Liver (tissue), 9 donors: Measurements from ENCODE around the gene NSUN5. TPM values are rescaled to one million over a fixed set of nuclear protein-coding genes. Genes with fewer than 3 reads are reported as not detected.

Experiments
- DNase-seq: peaks from one replicate; pipeline ENCODE4 v3.0.0-alpha.2; 2017; ENCODE audit warnings: low spot score
- H3K27ac ChIP-seq, 2 donors: one replicate each; pipeline ENCODE4 v1.7.0; 2013; ENCODE audit warnings: inconsistent platforms in 2 of 2, low read length in 2 of 2, control low read depth in 1 of 2, low read depth in 1 of 2, mild to moderate bottlenecking in 1 of 2
- H3K27me3 ChIP-seq, 4 donors: one replicate each; pipeline versions ENCODE4 v1.6.1 to v1.7.0; 2013; ENCODE audit warnings: low read length in 3 of 4, inconsistent platforms in 1 of 4, mild to moderate bottlenecking in 1 of 4, moderate library complexity in 1 of 4; ENCODE audit not compliant: control insufficient read depth in 4 of 4, insufficient read depth in 4 of 4
- H3K36me3 ChIP-seq, 4 donors: one replicate each; pipeline versions ENCODE4 v1.6.1 to v1.7.0; 2013; ENCODE audit warnings: low read length in 3 of 4, mild to moderate bottlenecking in 3 of 4, low read depth in 1 of 4, moderate library complexity in 1 of 4; ENCODE audit not compliant: control insufficient read depth in 4 of 4, insufficient read depth in 3 of 4
- H3K4me1 ChIP-seq, 4 donors: one replicate each; pipeline versions ENCODE4 v1.6.1 to v1.7.0; 2013; ENCODE audit warnings: low read length in 3 of 4, mild to moderate bottlenecking in 3 of 4, moderate library complexity in 1 of 4; ENCODE audit not compliant: control insufficient read depth in 4 of 4, insufficient read depth in 4 of 4
- H3K4me3 ChIP-seq, 3 donors: one replicate each; pipeline versions ENCODE4 v1.6.1 to v1.7.0; 2013; ENCODE audit warnings: low read length in 3 of 3, control low read depth in 1 of 3, low read depth in 1 of 3, mild to moderate bottlenecking in 1 of 3
- H3K9ac ChIP-seq, 2 donors: one replicate each; pipeline ENCODE4 v1.7.0; 2013; ENCODE audit warnings: low read length in 2 of 2, mild to moderate bottlenecking in 2 of 2, moderate library complexity in 2 of 2, control low read depth in 1 of 2, low read depth in 1 of 2
- H3K9me3 ChIP-seq, 4 donors: one replicate each; pipeline versions ENCODE4 v1.6.1 to v1.7.0; 2013; ENCODE audit warnings: low read length in 3 of 4; ENCODE audit not compliant: control insufficient read depth in 4 of 4
- ATF3 ChIP-seq: IDR thresholded peaks from 2 replicates; pipeline ENCODE4 v1.6.1; 2016; ENCODE audit warnings: antibody characterized with exemption
- CTCF ChIP-seq: fragments of 150-350 bp; IDR thresholded peaks from 2 replicates; pipeline ENCODE4 v1.5.1; 2017; ENCODE audit warnings: improper control_type of control experiment, low read depth, low read length; ENCODE audit not compliant: missing input control
- EGR1 ChIP-seq, 2 donors: IDR thresholded peaks; 2 replicates each; pipeline ENCODE4 v1.6.1; 2016 to 2018; ENCODE audit warnings: antibody characterized with exemption in 2 of 2, low read depth in 2 of 2
- FOXA1 ChIP-seq: IDR thresholded peaks from 2 replicates; pipeline ENCODE4 v1.6.1; 2016; ENCODE audit warnings: antibody characterized with exemption
- FOXA2 ChIP-seq: IDR thresholded peaks from 2 replicates; pipeline ENCODE4 v1.6.1; 2016; ENCODE audit warnings: antibody characterized with exemption
- GABPA ChIP-seq, 2 donors: IDR thresholded peaks in 1 of 2; conservative IDR thresholded peaks in 1 of 2; 2 replicates each; pipeline ENCODE4 v1.6.1; 2016; ENCODE audit warnings: antibody characterized with exemption in 2 of 2, mild to moderate bottlenecking in 1 of 2, moderate library complexity in 1 of 2
- HNF4A ChIP-seq, 2 donors: conservative IDR thresholded peaks; 2 replicates each; pipeline ENCODE4 v1.6.1; 2016; ENCODE audit warnings: antibody characterized with exemption in 2 of 2, mild to moderate bottlenecking in 2 of 2
- HNF4G ChIP-seq: IDR thresholded peaks from 2 replicates; pipeline ENCODE4 v1.6.1; 2016; ENCODE audit warnings: antibody characterized with exemption
- JUND ChIP-seq, 2 donors: IDR thresholded peaks; 2 replicates each; pipeline ENCODE4 v1.6.1; 2016; ENCODE audit warnings: antibody characterized with exemption in 2 of 2
- MAX ChIP-seq: IDR thresholded peaks from 2 replicates; pipeline ENCODE4 v1.6.1; 2016; ENCODE audit warnings: antibody characterized with exemption
- NR2F2 ChIP-seq: IDR thresholded peaks from 2 replicates; pipeline ENCODE4 v1.6.1; 2016; ENCODE audit warnings: antibody characterized with exemption
- RAD21 ChIP-seq, 2 donors: IDR thresholded peaks; 2 replicates each; pipeline ENCODE4 v1.6.1; 2016; ENCODE audit warnings: antibody characterized with exemption in 2 of 2, mild to moderate bottlenecking in 2 of 2
- REST ChIP-seq: IDR thresholded peaks from 2 replicates; pipeline ENCODE4 v1.6.1; 2016; ENCODE audit warnings: antibody characterized with exemption, mild to moderate bottlenecking
- RXRA ChIP-seq, 2 donors: IDR thresholded peaks; 2 replicates each; pipeline ENCODE4 v1.6.1; 2017 to 2018; ENCODE audit warnings: antibody characterized with exemption in 2 of 2, mild to moderate bottlenecking in 1 of 2
- SP1 ChIP-seq: IDR thresholded peaks from 2 replicates; pipeline ENCODE4 v1.6.1; 2018; ENCODE audit warnings: antibody characterized with exemption, mild to moderate bottlenecking
- TAF1 ChIP-seq: conservative IDR thresholded peaks from 2 replicates; pipeline ENCODE4 v1.6.1; 2016; ENCODE audit warnings: antibody characterized with exemption, mild to moderate bottlenecking
- YY1 ChIP-seq: IDR thresholded peaks from 2 replicates; pipeline ENCODE4 v1.6.1; 2016; ENCODE audit warnings: antibody characterized with exemption, mild to moderate bottlenecking
- WGBS: extraction: QIAGEN DNeasy Blood & Tissue Kit; methylation state at CpG from one replicate; pipeline ENCODE4 v1.1.7; 2013; 5-methylcytosine and 5-hydroxymethylcytosine counted together
- polyA plus RNA-seq, 2 donors: library from polyadenylated mRNA; stranded (reverse) in 1 of 2; unstranded in 1 of 2; fragments of 200-250 nt in 1 of 2; fragments of >200 nt in 1 of 2; fragmentation: Nextera tagmentation in 1 of 2; extraction: Ambion mirVana in 1 of 2; gene quantifications; one replicate each; pipeline versions ENCODE4 v1.2.1 to v1.2.3, GENCODE V29; 2013 to 2015
- total RNA-seq, 2 donors: library from RNA; depleted of rRNA; stranded (reverse); fragments of >200 nt; gene quantifications; one replicate each; pipeline ENCODE4 v1.2.3, GENCODE V29; 2014
- TF ChIP-seq, protein P1 (sequence below): IDR thresholded peaks from 2 replicates; pipeline ENCODE4 v1.6.1; 2016; ENCODE audit warnings: antibody characterized with exemption
- donor health status: healthy.
- donor health status: healthy.
- donor health status: healthy.
- donor health status: healthy.
- donor health status: healthy.

Gene NSUN5
- total and polyA plus RNA-seq, 4 donors: 7.2 to 12.4 (median 10.3) TPM

DNA sequence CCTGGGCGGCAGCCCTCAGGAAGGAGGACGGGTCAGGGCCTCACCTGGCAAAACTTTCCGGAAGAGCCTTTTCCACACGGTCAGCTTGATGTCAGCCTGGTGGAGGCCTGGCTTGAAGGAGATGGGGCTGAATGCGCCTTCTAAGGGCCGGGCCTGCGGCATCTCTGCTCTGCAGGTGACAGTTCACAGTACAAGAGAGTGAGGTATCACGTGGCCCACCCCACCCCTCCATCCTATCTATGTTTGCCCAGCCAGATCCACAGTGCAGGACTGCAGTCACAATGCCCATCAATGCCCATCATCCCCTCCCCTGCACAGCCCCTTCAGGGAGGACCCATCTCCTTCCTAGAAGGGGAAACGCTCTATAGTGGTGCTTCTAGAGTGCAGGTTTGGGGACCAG lies 7.9 kb upstream of the NSUN5 start:
- 84% methylated on average over 9 of the region's 9 CpGs for WGBS
- no peaks in the 10 kb centered on the region for H3K9me3 ChIP-seq
- TF ChIP-seq, protein P1, sequence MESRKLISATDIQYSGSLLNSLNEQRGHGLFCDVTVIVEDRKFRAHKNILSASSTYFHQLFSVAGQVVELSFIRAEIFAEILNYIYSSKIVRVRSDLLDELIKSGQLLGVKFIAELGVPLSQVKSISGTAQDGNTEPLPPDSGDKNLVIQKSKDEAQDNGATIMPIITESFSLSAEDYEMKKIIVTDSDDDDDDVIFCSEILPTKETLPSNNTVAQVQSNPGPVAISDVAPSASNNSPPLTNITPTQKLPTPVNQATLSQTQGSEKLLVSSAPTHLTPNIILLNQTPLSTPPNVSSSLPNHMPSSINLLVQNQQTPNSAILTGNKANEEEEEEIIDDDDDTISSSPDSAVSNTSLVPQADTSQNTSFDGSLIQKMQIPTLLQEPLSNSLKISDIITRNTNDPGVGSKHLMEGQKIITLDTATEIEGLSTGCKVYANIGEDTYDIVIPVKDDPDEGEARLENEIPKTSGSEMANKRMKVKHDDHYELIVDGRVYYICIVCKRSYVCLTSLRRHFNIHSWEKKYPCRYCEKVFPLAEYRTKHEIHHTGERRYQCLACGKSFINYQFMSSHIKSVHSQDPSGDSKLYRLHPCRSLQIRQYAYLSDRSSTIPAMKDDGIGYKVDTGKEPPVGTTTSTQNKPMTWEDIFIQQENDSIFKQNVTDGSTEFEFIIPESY: no peak
- TF ChIP-seq HNF4G (no peak), YY1 (no peak), REST (no peak), JUND (IDR thresholded peaks at IDR 0.05) (no peak), HNF4A (conservative IDR thresholded peaks at IDR 0.05) (no peak), TAF1 (no peak), FOXA1 (no peak), GABPA (IDR thresholded peaks at IDR 0.05 in 1 of 2, conservative IDR thresholded peaks at IDR 0.05 in 1 of 2) (no peak), ATF3 (no peak), NR2F2 (no peak), RAD21 (IDR thresholded peaks at IDR 0.05) (no peak), EGR1 (IDR thresholded peaks at IDR 0.05; ENCODE audit: low read depth in 2 of 2) (no peak), SP1 (no peak), MAX (no peak), FOXA2 (no peak)
- H3K4me1 ChIP-seq: no peaks in the 10 kb centered on the region
- H3K9ac ChIP-seq: no peak overlapping the region
- no peaks in the 10 kb centered on the region for H3K36me3 ChIP-seq
- no peaks in the 10 kb centered on the region for H3K27me3 ChIP-seq
- no peak overlapping the region for H3K4me3 ChIP-seq
- no peak overlapping the region for H3K27ac ChIP-seq
- no peak for DNase-seq

GRCh38 chr7:73314271-73314670 lies 5.6 kb upstream of the NSUN5 start:
- Histone ChIP-seq H3K27me3 (no peaks in the 10 kb centered on the region), H3K36me3 (no peaks in the 10 kb centered on the region), H3K4me1 (no peaks in the 10 kb centered on the region), H3K9me3 (no peaks in the 10 kb centered on the region), H3K9ac (no peak overlapping the region), H3K27ac (no peak overlapping the region), H3K4me3 (no peak overlapping the region)
- no peak for DNase-seq
- 88% methylated on average over 5 of the region's 5 CpGs for WGBS
- TF ChIP-seq MAX (no peak), HNF4G (no peak), RXRA (IDR thresholded peaks at IDR 0.05) (no peak), FOXA2 (no peak), SP1 (no peak), GABPA (IDR thresholded peaks at IDR 0.05 in 1 of 2, conservative IDR thresholded peaks at IDR 0.05 in 1 of 2) (no peak), JUND (IDR thresholded peaks at IDR 0.05) (no peak), EGR1 (IDR thresholded peaks at IDR 0.05; ENCODE audit: low read depth in 2 of 2) (no peak), CTCF (no peak), ATF3 (no peak), RAD21 (IDR thresholded peaks at IDR 0.05) (no peak), TAF1 (no peak), YY1 (no peak), HNF4A (conservative IDR thresholded peaks at IDR 0.05) (no peak), FOXA1 (no peak)
- TF ChIP-seq, protein P1: no peak
